HG03571 (cell line): Measurements from ENCODE around the gene NOL9.
A peak's percentile ranks its signal among the peaks of the same experiment; 100 is the strongest.

Source experiments
- ATAC-seq: cut with Tn5 transposase; IDR thresholded peaks from one replicate; pipeline ENCODE4 v1.9.1; 2021; ENCODE audit not compliant: unreplicated experiment

The NOL9 gene

DNA sequence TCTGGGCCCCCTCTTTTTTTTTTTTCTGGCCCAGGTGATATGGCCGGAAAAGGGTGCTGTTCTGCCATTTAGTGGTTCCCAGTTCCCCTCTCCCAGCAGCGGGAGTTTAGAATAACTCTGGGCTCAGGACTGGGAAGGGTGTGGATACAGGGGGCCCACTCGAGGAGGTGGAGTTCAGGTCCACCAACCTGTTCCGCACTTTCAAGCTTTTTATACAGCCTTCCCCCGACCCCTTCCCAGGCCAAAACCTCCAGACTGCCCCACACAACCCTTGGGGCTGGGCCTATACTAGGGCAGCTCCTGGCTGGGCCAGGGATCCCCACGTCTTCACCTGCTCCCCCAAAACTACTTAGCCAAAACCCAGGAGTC is 63.2 kb downstream of the NOL9 start:
- ATAC-seq: no peak

DNA sequence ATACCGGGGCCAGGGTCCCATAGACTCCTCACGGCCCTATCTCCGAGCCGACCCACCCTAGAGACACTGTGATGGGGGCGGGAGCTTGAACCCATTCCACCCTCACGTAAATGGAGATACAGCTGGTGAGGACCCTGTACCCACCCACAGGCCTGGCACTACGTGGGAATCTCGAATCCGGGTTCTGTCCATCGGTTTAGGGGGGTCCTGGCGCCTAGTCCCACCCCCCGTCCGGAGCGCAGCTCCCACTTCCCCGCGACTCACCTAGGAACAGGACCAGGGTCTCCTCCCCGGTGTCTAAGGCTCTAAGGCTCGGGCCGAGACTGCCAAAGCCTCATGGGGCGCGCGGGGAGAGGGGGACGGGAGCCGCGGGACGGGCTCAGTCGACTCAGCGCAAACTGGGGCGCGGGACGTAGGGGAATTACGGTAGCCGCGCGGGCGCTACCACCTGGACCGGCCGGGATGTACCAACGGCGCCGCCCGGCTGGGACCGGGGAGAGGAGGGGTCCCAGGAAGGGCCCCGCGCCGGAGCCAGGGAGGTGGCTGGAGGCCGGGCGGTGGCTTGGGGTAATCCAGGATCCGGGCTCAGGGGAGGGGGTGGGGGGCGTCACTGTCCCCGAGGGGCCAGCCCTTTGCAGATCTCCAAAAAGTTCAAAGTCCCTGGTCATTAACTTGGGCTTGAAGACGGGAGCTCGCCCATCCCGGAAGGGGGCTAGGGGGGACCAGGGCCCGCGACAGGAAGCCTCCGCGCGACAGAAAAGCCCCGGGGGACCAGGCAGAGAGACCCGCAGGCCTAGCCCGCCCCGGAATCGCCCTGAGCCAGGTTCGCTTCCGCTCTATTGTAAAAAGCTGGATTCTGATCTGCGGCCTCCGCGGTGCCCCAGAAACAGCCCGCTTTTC is 63.9 kb downstream of the NOL9 start:
- no peak for ATAC-seq

DNA sequence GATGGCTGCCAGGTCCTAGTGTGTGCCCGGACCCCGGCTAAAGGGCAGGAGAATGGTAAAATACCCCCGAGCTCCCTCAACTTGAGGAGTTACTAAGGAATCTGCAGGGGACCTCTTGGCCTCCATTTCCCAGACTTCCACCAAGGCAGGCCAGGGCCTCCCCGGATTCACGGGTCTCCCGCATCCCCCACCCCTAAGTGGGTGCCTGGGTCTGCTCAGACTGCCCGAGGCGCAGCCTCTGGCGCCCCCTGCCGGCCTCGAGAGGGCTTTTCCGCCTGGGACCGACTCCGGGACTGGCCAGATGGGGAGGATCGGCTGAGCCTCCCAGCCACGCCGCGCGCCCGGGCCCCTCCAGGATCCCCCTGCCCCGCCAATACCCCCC is 64.5 kb downstream of the NOL9 start:
- ATAC-seq: peak; percentile 65

GRCh38 chr1:6489383-6489765 is 64.9 kb downstream of the NOL9 start:
- ATAC-seq: no peak

DNA sequence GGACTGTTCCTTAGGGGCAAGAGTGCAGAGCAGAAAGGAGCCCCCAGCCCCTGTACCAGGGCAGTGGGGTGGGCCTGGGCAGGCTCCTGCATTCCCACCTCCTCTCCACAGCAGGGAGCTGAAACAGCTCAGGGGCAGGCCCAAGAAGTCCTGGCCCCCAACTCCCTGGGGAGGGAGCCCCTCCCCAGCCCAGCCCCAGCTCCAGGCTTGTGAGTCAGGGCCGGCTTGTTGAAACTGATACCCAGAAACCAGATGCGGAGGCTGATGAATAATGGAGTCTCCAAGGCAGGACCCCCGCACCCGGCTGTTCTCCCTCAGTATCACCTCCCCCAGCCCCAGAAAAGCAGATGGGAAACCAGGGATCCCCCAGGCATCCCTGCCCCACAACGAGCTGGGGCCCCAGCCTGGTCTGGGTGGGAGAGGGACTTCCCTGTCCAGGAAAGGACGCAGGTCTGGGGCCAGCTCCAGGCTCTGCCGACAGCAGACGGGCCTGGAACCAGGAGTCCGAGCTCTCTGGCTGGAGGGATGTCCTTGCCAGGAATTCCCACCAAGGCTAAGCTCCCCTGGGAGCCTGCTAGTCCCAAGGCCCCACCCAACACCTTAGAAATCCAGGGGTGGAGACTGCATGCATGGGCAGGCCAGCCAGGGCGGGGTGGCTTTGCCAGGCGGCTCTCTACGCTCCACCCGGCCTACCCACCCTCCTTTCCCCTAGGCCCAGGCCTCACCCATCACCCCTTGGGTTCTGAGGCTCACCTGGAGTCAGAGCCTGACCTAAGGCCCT is 65.5 kb downstream of the NOL9 start:
- no peak for ATAC-seq

GRCh38 chr1:6487804-6488484 is 66.4 kb downstream of the NOL9 start:
- no peak for ATAC-seq

- no peak for ATAC-seq
Measured at GRCh38 chr1:6486433-6487011, 67.8 kb downstream of the NOL9 start.

DNA sequence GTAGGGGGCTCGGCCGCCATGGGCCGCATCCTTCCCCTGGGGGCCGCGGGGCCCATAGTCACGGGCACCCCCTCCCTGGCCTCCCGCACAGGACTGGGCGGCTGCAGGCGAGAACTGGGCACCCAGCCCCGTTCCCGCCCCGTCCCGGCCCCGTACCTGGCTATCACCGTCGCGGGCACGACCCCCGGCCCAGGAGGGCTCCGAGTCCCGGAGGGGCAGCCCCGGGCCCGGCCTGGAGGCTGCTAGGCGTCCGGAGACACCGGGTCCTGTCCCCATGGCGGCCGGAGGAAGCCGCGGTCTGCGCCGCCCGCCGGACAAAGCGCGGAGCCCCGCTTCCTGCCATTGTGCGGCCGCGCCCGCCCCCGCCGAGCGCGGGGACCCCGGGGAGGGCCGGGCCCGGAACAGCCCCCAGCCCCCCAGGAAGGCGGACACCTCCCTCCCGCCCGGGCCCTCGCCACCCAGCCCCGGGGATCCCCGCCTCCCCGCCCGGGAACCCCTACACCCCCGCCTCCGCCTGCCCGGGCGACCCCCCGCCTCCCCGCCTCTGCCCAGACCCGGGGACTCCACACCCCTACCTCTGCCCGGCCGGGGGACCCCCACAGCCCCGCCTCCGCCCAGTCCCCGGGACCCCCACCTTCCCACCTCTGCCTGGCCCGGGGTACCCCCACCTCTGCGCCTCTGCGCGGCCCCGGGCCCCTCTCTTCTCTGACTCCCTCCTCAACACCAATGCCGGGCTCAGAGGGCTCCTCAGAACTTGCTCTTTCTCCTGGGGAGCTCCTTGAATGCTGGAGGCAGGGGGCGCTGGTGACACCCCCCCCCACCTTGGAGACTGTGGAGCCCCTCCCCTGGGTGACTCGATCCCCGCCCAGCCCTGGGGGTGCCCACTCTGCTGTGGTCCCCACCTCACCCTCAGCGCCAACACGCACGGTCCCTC is 68.9 kb downstream of the NOL9 start:
- no peak for ATAC-seq

DNA sequence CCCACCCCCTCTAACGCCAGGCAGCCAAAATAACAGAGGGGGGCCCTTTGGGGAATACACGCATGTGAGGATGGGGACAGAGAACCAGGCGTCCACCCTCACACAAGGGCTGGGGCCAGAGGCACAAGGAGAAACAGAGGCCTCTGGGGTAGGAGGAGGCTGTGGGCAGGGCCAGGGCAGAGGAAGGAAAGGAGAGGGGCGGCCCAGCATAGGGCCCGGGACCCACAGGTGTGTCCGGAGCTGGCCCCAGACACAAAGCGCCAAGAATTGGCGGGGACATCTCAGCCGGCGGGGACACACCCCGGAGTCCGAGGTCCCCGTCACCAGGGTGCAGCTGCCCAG is 69.5 kb downstream of the NOL9 start:
- ATAC-seq: no peak

DNA sequence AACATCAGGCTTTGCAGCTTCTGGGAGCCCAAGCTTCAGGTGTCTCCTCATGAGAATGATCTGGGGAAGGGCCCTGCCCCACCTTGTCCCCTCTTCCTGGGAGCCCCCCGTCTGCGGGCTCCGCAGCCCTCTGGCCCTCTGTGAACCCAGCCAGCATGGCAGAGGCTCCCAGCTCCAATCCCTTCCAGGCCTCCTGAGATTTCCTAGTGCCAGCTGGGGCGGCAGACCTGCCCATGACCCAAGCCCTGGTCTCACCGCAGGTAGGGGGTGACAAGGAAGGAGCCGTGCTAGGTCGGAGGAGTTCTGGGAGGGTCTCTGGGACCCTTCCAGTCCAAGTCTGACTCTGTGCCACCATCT is 70.6 kb downstream of the NOL9 start:
- no peak for ATAC-seq

DNA sequence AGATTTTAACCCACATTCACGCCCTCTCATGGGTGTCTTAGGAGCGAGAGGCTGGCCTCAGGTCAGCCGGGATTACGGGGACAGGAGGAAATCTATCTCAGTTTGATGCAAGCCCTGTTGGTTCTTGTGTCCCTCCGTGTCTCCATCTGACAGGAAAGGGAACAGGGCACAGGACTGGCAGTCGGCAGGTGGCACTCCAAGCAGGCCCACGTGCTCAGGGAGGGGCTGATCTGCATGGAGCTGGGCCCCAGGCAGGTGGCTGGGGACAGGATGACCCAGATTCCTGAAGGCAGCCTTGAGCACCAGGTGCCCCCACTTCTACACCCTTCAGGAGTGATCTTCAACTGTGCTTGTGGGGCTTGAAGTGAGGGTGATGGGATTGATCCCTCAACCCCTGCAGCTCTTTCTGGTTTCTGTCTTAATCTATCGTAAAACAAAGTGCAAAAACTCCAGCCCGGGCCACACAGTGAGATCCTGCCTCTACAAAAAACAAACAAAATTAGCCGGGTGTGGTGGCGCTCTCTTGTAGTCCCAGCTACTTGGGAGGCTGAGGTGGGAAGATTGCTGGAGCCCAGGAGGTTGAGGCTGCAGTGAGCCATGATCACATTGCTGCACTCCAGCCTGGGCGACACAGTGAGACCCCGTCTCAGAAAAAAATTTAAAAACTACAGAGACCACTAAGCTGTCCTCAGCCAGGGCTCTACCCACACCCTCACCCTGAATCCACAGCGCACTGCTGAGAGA is 71.1 kb downstream of the NOL9 start:
- no peak for ATAC-seq

DNA sequence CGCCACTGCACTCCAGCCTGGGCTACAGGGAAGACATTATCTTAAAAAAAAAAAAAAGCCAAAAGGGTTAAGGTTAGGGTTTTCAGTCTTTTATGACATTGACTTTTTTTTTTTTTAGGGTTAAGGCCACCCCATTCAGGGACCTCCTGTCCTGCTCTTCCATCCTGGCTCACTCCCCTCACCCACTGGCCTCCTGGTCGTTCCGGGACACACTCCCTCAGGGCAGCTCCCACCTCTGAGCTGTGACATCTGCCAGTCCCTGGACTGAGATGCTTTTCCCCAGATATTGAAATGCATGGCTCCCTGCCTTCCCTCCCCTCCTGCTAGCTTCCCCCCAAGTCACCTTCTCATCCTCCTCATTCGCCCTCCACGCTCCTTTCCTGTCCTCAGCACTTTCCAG is 72.5 kb downstream of the NOL9 start:
- ATAC-seq: no peak

GRCh38 chr1:6477039-6477820 is 77.1 kb downstream of the NOL9 start:
- no peak for ATAC-seq

- ATAC-seq: no peak
Measured at GRCh38 chr1:6476483-6476882, 77.8 kb downstream of the NOL9 start.

- no peak for ATAC-seq
Measured at GRCh38 chr1:6475381-6476133, 78.8 kb downstream of the NOL9 start.

- no peak for ATAC-seq
Measured at GRCh38 chr1:6474815-6475282, 79.5 kb downstream of the NOL9 start.

GRCh38 chr1:6473974-6474814 is 80.1 kb downstream of the NOL9 start:
- ATAC-seq: no peak
